Measurements from ENCODE around the gene KCTD10.

The KCTD10 gene

GRCh38 chr12:109489955-109490565, 13.0 kb upstream of the KCTD10 start:
- no peak overlapping the region for H3K4me3 ChIP-seq (replicated peaks; ENCODE audit: low read depth, low read length)
- DNase-seq (ENCODE audit: extremely low read depth, low read depth), result no peak
- no peak for TF ChIP-seq CTCF (IDR thresholded peaks at IDR 0.05; ENCODE audit: low read depth, low read length, missing control alignments)

GRCh38 chr12:109489016-109489954, 12.2 kb upstream of the KCTD10 start:
- no peak for DNase-seq (ENCODE audit: extremely low read depth, low read depth)
- no peak for TF ChIP-seq CTCF (IDR thresholded peaks at IDR 0.05; ENCODE audit: low read depth, low read length, missing control alignments)
- H3K4me3 ChIP-seq (replicated peaks; ENCODE audit: low read depth, low read length), result no peak overlapping the region

DNA sequence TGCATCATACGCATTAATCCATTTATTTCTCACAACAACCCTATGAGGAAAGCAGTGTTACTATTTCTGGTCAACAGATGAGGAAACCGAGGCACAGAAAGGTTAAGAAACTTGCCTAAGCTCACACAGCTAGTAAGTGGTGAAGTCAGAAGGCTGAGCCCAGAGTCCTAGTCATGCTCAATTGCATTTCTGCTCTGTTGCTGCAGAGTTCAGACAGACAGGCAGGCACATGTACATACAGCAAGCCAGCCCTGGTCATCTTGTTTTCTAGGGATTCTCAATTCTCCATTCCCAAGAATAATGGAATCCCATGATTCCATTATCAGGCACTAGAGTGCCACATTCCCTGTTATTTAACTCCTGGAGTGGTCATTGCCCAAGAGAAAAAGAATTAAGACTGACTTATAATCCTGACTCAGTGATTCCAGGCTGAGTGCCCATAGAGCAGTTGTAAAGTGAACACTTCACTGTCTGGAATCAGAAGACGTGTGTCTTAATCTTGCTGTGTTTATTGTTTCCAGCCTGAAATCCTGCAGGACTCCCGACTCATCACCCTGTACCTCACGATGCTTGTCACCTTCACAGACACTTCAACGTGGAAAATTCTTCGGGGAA, 11.1 kb upstream of the KCTD10 start:
- DNase-seq (ENCODE audit: extremely low read depth, low read depth), result no peak
- H3K4me3 ChIP-seq (replicated peaks; ENCODE audit: low read depth, low read length), result no peak overlapping the region
- TF ChIP-seq CTCF (IDR thresholded peaks at IDR 0.05; ENCODE audit: low read depth, low read length, missing control alignments), result no peak

DNA sequence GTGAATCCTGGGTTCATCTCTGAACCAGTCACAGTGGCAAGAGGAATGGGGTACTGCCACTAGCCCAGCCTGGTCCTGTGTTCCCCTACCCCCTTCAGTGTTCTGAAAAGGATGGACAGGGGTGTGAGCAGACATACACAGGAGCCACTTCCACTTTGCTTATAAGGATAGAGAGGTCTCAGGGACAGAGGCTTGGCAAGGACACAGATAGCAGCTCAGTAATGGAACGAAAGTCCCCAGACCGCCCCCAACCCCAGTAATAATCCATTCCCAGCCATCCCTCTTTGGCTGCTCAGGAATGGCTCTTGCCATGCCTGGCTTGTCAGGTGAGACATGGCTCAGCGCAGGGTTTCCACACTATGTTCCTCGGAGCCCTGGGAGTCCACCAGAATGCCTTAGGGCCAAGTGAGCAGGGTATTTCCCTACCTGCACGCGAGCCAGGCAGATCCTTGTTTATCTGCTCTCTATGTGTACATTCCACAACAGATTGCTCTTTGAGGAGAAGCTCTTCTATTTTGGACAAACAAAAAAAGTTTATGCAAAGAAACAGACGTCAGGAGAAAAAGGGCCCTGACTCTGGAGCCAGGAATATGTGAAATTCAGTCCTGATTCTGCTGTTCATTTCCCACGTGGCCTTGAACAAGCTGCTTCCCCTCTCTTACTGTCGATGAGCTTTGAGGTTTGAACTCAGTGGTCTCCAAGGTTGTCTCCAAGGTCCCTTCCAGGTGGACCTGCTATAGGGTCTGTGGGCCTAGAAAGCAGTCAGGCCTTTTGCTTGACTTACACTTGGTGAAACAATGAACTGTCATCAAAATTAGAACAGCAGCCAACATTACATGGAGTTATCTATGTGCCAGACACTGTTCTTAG, 10.3 kb upstream of the KCTD10 start:
- no peak for TF ChIP-seq CTCF (IDR thresholded peaks at IDR 0.05; ENCODE audit: low read depth, low read length, missing control alignments)
- DNase-seq (ENCODE audit: extremely low read depth, low read depth), result no peak
- H3K4me3 ChIP-seq (replicated peaks; ENCODE audit: low read depth, low read length), result no peak overlapping the region

DNA sequence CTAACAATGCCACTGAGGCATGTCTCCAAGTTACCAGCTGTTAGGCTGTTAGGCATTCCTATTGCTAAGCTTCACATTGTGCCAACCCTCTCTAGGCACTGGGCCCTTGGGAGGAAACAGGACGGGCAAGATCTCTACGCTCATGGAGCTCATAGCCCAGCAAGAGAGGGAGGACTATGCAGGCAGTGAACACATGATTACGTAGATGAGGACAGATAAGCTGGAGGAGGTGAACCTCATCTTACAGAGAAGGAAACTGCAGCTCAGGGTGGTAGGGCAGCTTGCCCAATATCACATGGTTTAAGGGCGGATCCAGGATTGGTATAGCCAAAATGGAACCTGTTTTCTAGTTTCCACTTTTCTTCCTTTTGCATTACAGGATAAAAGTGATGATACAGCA, 8.1 kb upstream of the KCTD10 start:
- no peak for DNase-seq (ENCODE audit: extremely low read depth, low read depth)
- no peak for TF ChIP-seq CTCF (IDR thresholded peaks at IDR 0.05; ENCODE audit: low read depth, low read length, missing control alignments)
- no peak overlapping the region for H3K4me3 ChIP-seq (replicated peaks; ENCODE audit: low read depth, low read length)

DNA sequence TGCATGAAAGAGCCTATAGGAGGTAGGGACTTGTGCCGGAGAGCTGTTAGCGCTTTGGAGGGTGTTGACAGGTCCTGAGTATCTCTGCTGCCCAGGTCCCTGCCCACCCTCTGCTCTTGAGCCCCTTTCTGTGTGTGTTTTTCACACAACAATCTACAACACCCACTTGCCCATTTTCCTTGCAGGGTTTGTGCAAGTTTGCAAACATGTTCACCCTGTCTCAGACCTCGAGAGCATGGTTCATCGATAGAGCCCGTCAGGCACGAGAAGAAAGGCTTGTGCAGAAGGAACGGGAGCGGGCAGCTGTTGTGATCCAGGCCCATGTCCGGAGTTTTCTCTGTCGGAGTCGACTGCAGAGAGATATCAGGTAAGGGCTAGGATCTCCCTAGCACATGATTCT, 6.2 kb upstream of the KCTD10 start:
- no peak overlapping the region for H3K4me3 ChIP-seq (replicated peaks; ENCODE audit: low read depth, low read length)
- TF ChIP-seq CTCF (IDR thresholded peaks at IDR 0.05; ENCODE audit: low read depth, low read length, missing control alignments), result no peak
- no peak for DNase-seq (ENCODE audit: extremely low read depth, low read depth)

All from HFF-Myc (cell line).